HEK293T (cell line): ENCODE measurements around the gene ANKS1B.

Experiments
- BHLHE40 ChIP-seq: fragments of 450-650 bp; IDR thresholded peaks from 2 replicates; pipeline ENCODE4 v1.6.1; 2016; ENCODE audit warnings: mild to moderate bottlenecking, moderate library complexity, borderline replicate concordance
- ELF4 ChIP-seq: fragments of 450-650 bp; IDR thresholded peaks from 2 replicates; pipeline ENCODE4 v1.6.1; 2017; ENCODE audit warnings: antibody characterized with exemption
- FOXA1 ChIP-seq: fragments of 450-650 bp; IDR thresholded peaks from 2 replicates; pipeline ENCODE4 v1.6.1; 2016; ENCODE audit warnings: mild to moderate bottlenecking
- NFRKB ChIP-seq: fragments of 450-650 bp; IDR thresholded peaks from 2 replicates; pipeline ENCODE4 v1.6.1; 2016; ENCODE audit warnings: mild to moderate bottlenecking, moderate library complexity
- TARDBP ChIP-seq: fragments of 450-650 bp; IDR thresholded peaks from 2 replicates; pipeline ENCODE4 v1.6.1; 2016
- ZNF384 ChIP-seq: fragments of 450-650 bp; IDR thresholded peaks from 2 replicates; pipeline ENCODE4 v1.6.1; 2016
- TF ChIP-seq, protein P1 (sequence below): fragments of 450-650 bp; IDR thresholded peaks from 2 replicates; pipeline ENCODE4 v1.6.1; 2016

DNA sequence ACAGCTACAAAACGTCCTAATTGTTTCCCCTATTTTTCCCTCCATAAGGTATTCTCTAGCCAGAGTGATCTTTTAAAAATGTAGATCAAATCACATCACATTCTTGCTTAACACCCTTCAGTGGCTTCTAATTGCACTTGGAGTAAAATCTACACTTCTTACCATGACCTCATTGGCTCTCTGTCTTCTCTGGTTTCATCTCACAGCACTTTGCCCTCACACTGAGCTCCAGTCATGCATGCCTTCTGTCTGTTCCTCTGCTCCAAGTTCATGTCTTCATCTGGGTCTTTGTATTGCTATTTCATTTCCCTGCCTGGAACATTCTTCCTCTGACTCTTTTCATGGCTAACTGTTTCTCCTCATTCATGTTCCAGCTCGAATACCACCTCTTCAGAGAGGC, 557.6 kb downstream of the ANKS1B start:
- TF ChIP-seq FOXA1 (no peak), ELF4 (no peak), NFRKB (no peak), BHLHE40 (no peak), TARDBP (no peak), ZNF384 (no peak)
- TF ChIP-seq, protein P1, sequence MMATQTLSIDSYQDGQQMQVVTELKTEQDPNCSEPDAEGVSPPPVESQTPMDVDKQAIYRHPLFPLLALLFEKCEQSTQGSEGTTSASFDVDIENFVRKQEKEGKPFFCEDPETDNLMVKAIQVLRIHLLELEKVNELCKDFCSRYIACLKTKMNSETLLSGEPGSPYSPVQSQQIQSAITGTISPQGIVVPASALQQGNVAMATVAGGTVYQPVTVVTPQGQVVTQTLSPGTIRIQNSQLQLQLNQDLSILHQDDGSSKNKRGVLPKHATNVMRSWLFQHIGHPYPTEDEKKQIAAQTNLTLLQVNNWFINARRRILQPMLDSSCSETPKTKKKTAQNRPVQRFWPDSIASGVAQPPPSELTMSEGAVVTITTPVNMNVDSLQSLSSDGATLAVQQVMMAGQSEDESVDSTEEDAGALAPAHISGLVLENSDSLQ: no peak
